RWPE2 (cell line): ENCODE results near the gene ST7.

Experiments
- ATAC-seq: fragments of 200-7000 bp; cut with Tn5 transposase; 3 replicates; pipeline ENCODE4 v1.9.1; 2021; ENCODE audit warnings: low read depth
- DNase-seq: peaks from one replicate; pipeline ENCODE4 v3.0.0-alpha.2; 2020; ENCODE audit warnings: low spot score
- H3K27ac ChIP-seq: fragments of 450-650 bp; 2 replicates; pipeline ENCODE4 v1.5.1; 2017; ENCODE audit warnings: mild to moderate bottlenecking; ENCODE audit not compliant: poor library complexity, severe bottlenecking
- H3K27me3 ChIP-seq: fragments of 250-450 bp; sonication (Bioruptor Pico); 2 replicates; pipeline ENCODE4 v1.5.1; 2021; ENCODE audit warnings: mild to moderate bottlenecking, moderate library complexity; ENCODE audit not compliant: insufficient read depth, poor library complexity, severe bottlenecking
- H3K36me3 ChIP-seq: fragments of 250-450 bp; sonication (Bioruptor Pico); 2 replicates; pipeline ENCODE4 v1.5.1; 2020; ENCODE audit warnings: low read depth, mild to moderate bottlenecking, moderate library complexity
- H3K4me1 ChIP-seq: fragments of 250-450 bp; sonication (Bioruptor Pico); 2 replicates; pipeline ENCODE4 v1.5.1; 2021; ENCODE audit warnings: mild to moderate bottlenecking, moderate library complexity; ENCODE audit not compliant: insufficient read depth, poor library complexity, severe bottlenecking
- H3K4me3 ChIP-seq: fragments of 250-450 bp; sonication (Bioruptor Pico); 2 replicates; pipeline ENCODE4 v1.5.1; 2021; ENCODE audit warnings: mild to moderate bottlenecking, moderate library complexity; ENCODE audit not compliant: severe bottlenecking
- H3K9me3 ChIP-seq: fragments of 250-450 bp; sonication (Bioruptor Pico); 2 replicates; pipeline ENCODE4 v1.5.1; 2021; ENCODE audit warnings: mild to moderate bottlenecking, moderate library complexity; ENCODE audit not compliant: severe bottlenecking
- CTCF ChIP-seq: fragments of 450-650 bp; IDR thresholded peaks from one replicate; pipeline ENCODE4 v1.5.1; 2017; ENCODE audit warnings: mild to moderate bottlenecking, moderate library complexity; ENCODE audit not compliant: poor library complexity, severe bottlenecking

ST7 gene

DNA sequence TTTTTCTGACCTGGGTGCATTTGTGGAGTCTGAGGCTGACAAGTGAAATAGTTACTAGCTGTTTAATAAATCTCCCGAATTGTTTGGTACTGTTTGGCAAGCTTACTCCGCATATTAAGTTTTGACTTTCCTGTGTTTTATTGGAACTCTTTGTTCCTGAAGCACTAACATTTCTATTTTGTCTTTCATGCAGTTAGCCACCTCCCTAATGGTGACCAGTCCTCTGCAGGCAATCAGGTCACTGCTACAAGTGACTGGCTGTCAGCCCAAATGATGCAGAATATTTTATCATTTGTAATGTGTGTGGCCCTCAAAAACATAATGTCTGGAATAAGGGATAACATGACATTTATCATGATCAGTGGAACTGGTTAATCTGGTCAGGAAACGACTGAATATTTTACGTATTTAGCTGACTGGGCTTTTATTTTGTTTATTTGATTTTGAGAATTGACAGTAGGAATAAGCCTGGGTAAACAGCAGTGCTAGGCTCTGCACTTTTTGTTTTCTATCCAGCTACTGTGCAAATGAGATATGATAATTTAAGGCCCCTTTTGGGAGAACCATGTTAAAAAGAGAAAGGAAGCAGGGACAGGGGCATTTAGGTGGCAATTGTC is 82.9 kb downstream of the ST7 start:
- no peak for ATAC-seq
- H3K36me3 ChIP-seq, result no peaks in the 10 kb centered on the region
- DNase-seq, result no peak
- H3K4me3 ChIP-seq, result no peak overlapping the region
- H3K27me3 ChIP-seq, result no peaks in the 10 kb centered on the region
- H3K9me3 ChIP-seq, result no peaks in the 10 kb centered on the region
- no peaks in the 10 kb centered on the region for H3K4me1 ChIP-seq
- H3K27ac ChIP-seq, result no peak overlapping the region
- no peak for TF ChIP-seq CTCF

DNA sequence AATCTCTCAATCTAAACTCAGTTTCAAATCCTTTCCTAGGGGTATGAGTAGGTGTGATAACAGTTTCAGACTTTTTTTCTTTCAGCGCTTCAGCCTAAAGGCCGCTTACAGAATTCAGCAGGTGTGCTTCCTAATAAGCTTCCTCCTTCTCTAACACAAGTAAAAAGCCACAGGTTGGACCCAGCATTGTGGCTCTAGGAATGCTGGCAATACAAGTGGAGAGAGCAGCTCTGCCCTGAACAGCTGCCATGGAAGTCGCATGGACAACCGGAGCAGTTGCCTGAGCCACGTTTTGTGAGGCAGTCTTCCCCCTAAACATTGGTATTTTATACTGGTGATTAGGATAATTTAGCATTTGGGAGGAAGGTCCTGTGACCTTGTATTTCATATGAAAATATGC is 83.5 kb downstream of the ST7 start:
- TF ChIP-seq CTCF, result no peak
- H3K4me1 ChIP-seq, result no peaks in the 10 kb centered on the region
- H3K27ac ChIP-seq, result no peak overlapping the region
- no peaks in the 10 kb centered on the region for H3K36me3 ChIP-seq
- H3K9me3 ChIP-seq, result no peaks in the 10 kb centered on the region
- ATAC-seq (no peak), DNase-seq (no peak)
- no peaks in the 10 kb centered on the region for H3K27me3 ChIP-seq
- H3K4me3 ChIP-seq, result no peak overlapping the region

DNA sequence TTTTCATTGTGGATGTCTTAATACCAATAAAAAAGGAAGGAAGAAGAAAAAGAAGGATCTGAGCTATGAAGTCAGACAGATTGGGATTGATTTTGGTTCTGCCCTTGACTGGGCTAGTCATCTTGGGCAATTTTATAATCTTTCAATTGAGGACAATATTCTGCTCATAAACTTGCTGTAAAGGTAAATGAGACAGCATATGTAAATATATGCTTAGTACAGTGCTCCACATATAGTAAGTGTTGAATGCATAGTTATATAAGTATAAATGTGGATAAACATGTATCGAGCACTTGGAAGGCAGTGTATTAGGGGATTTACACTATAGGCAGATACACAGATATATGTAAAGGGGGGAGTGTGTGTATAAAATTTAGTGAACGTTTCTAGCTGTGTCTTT is 85.1 kb downstream of the ST7 start:
- DNase-seq (no peak), ATAC-seq (no peak)
- Histone ChIP-seq H3K36me3 (no peaks in the 10 kb centered on the region), H3K4me3 (no peak overlapping the region), H3K27ac (no peak overlapping the region), H3K27me3 (no peaks in the 10 kb centered on the region), H3K9me3 (no peaks in the 10 kb centered on the region), H3K4me1 (no peaks in the 10 kb centered on the region)
- TF ChIP-seq CTCF, result no peak

GRCh38 chr7:117041007-117041406 is 87.7 kb downstream of the ST7 start:
- H3K27me3 ChIP-seq, result no peaks in the 10 kb centered on the region
- ATAC-seq (no peak), DNase-seq (no peak)
- H3K27ac ChIP-seq, result no peak overlapping the region
- no peaks in the 10 kb centered on the region for H3K9me3 ChIP-seq
- H3K4me1 ChIP-seq, result no peaks in the 10 kb centered on the region
- H3K36me3 ChIP-seq, result no peaks in the 10 kb centered on the region
- no peak for TF ChIP-seq CTCF
- no peak overlapping the region for H3K4me3 ChIP-seq

GRCh38 chr7:117041822-117042221 is 88.5 kb downstream of the ST7 start:
- Histone ChIP-seq H3K4me1 (no peaks in the 10 kb centered on the region), H3K27ac (no peak overlapping the region), H3K4me3 (no peak overlapping the region), H3K36me3 (no peaks in the 10 kb centered on the region), H3K27me3 (no peaks in the 10 kb centered on the region), H3K9me3 (no peaks in the 10 kb centered on the region)
- ATAC-seq, result no peak
- no peak for DNase-seq
- TF ChIP-seq CTCF, result no peak
